GM12892 (cell line): ENCODE measurements around the gene R3HDM4. TPM values are rescaled to one million over a fixed set of nuclear protein-coding genes. Genes with fewer than 3 reads are reported as not detected.
"Not testable (repeated sequence)": the region's sequence is repeated elsewhere in the genome, so short reads cannot be mapped to it uniquely, and the experiment has no call there.

Experiments
- DNase-seq: peaks from one replicate; pipeline ENCODE4 v3.0.0; 2011; ENCODE audit not compliant: insufficient read length
- FAIRE-seq: peaks from 2 replicates; lab custom pipeline; 2011; peaks lifted over from hg19 to GRCh38; lab: Jason Lieb, UNC
- POLR2A ChIP-seq: IDR thresholded peaks from 2 replicates; pipeline ENCODE4 v1.6.1; 2011; ENCODE audit warnings: low read depth, low read length, control low read depth
- POLR2AphosphoS5 ChIP-seq: IDR thresholded peaks from 2 replicates; pipeline ENCODE4 v1.6.1; 2011; ENCODE audit warnings: low read depth, low read length, control low read depth
- TAF1 ChIP-seq: IDR thresholded peaks from 2 replicates; pipeline ENCODE4 v1.6.1; 2011; ENCODE audit warnings: low read depth, mild to moderate bottlenecking, control low read depth, low read length, borderline replicate concordance
- polyA plus RNA-seq: library from polyadenylated mRNA; unstranded; fragments of >200 nt; gene quantifications from one replicate; pipeline ENCODE4 v1.2.1, GENCODE V29; 2012; ENCODE audit warnings: missing spikeins, inconsistent platforms; ENCODE audit not compliant: missing spikeins

R3HDM4 gene
- 25.0 TPM for polyA plus RNA-seq

GRCh38 chr19:913080-913748 is at the start of gene R3HDM4:
TSS of gene R3HDM4 (minus strand) at chr19:913219. CDS start at chr19:913157, 62 bp downstream.
- peak; percentile 94 for FAIRE-seq
- TF ChIP-seq POLR2A, result peak; percentile 61; the same call in 1 of the 2 replicates
- TF ChIP-seq POLR2AphosphoS5, result no peak
- DNase-seq, result peak; percentile 96

GRCh38 chr19:961866-962620 is 49.0 kb upstream of the R3HDM4 start:
- FAIRE-seq, result no peak
- DNase-seq, result no peak
- TF ChIP-seq TAF1 (no peak), POLR2A (no peak), POLR2AphosphoS5 (no peak)

GRCh38 chr19:960601-960938 is 47.6 kb upstream of the R3HDM4 start:
- FAIRE-seq, result no peak
- no peak for DNase-seq
- TF ChIP-seq TAF1 (no peak), POLR2A (no peak), POLR2AphosphoS5 (no peak)

- no peak for DNase-seq
- TF ChIP-seq TAF1 (no peak), POLR2A (no peak), POLR2AphosphoS5 (no peak)
- no peak for FAIRE-seq
Observed at GRCh38 chr19:960020-960419, 47.0 kb upstream of the R3HDM4 start.

GRCh38 chr19:958967-959855 is 46.2 kb upstream of the R3HDM4 start:
- DNase-seq, result no peak
- TF ChIP-seq POLR2A (no peak), POLR2AphosphoS5 (no peak), TAF1 (no peak)
- FAIRE-seq, result no peak

GRCh38 chr19:957578-957977 is 44.6 kb upstream of the R3HDM4 start:
- not testable (repeated sequence) for DNase-seq, FAIRE-seq

GRCh38 chr19:956766-957440 is 43.9 kb upstream of the R3HDM4 start:
- DNase-seq (no peak), FAIRE-seq (no peak)
- TF ChIP-seq POLR2AphosphoS5 (no peak), TAF1 (no peak), POLR2A (no peak)

- FAIRE-seq, result no peak
- no peak for DNase-seq
- no peak for TF ChIP-seq POLR2AphosphoS5
- TF ChIP-seq POLR2A, result 0 out of 2 replicates have a peak, but pooled peaks have one; percentile 3
Observed at GRCh38 chr19:955803-956765, 43.1 kb upstream of the R3HDM4 start.

GRCh38 chr19:954672-955494 is 41.9 kb upstream of the R3HDM4 start:
- DNase-seq (peak; percentile 92), FAIRE-seq (peak; percentile 87)
- TF ChIP-seq POLR2AphosphoS5, result no peak; the same call in 1 of the 2 replicates

GRCh38 chr19:954272-954671 is 41.3 kb upstream of the R3HDM4 start:
- DNase-seq (no peak), FAIRE-seq (no peak)
- no peak for TF ChIP-seq TAF1
- TF ChIP-seq POLR2A, result no peak
- no peak for TF ChIP-seq POLR2AphosphoS5
